HUES6 (cell line): ENCODE measurements around the gene FAM234A.

ENCODE experiments used
- H3K27ac ChIP-seq: 2 replicates; pipeline ENCODE4 v1.7.0; 2013; ENCODE audit warnings: low read depth, mild to moderate bottlenecking, low read length, inconsistent platforms
- H3K27me3 ChIP-seq: 2 replicates; pipeline ENCODE4 v1.6.1; 2013; ENCODE audit warnings: low read length; ENCODE audit not compliant: control insufficient read depth, insufficient read depth
- H3K36me3 ChIP-seq: 2 replicates; pipeline ENCODE4 v1.6.1; 2013; ENCODE audit warnings: low read length; ENCODE audit not compliant: control insufficient read depth, insufficient read depth
- H3K4me1 ChIP-seq: 2 replicates; pipeline ENCODE4 v1.6.1; 2013; ENCODE audit warnings: low read length; ENCODE audit not compliant: control insufficient read depth, insufficient read depth
- H3K4me3 ChIP-seq: 2 replicates; pipeline ENCODE4 v1.5.1; 2013; ENCODE audit warnings: low read depth, low read length
- H3K9ac ChIP-seq: one replicate; pipeline ENCODE4 v1.6.1; 2013; ENCODE audit warnings: mild to moderate bottlenecking, low read length
- H3K9me3 ChIP-seq: 2 replicates; pipeline ENCODE4 v1.6.1; 2013; ENCODE audit warnings: low read depth, low read length; ENCODE audit not compliant: control insufficient read depth, insufficient read depth

Gene FAM234A

GRCh38 chr16:290681-291405 is 56.2 kb downstream of the FAM234A start:
- Histone ChIP-seq H3K27ac (no peak overlapping the region), H3K9ac (no peak overlapping the region), H3K4me1 (no peaks in the 10 kb centered on the region), H3K36me3 (peaks cover 72% of the 10 kb centered on the region), H3K27me3 (no peaks in the 10 kb centered on the region), H3K9me3 (no peaks in the 10 kb centered on the region), H3K4me3 (no peak overlapping the region)

GRCh38 chr16:291539-291938 is 56.9 kb downstream of the FAM234A start:
- Histone ChIP-seq H3K36me3 (peaks cover 74% of the 10 kb centered on the region), H3K4me3 (no peak overlapping the region), H3K4me1 (no peaks in the 10 kb centered on the region), H3K27me3 (no peaks in the 10 kb centered on the region), H3K27ac (no peak overlapping the region), H3K9ac (no peak overlapping the region), H3K9me3 (no peaks in the 10 kb centered on the region)

- H3K36me3 ChIP-seq: peaks cover 76% of the 10 kb centered on the region
- no peaks in the 10 kb centered on the region for H3K4me1 ChIP-seq
- no peak overlapping the region for H3K4me3 ChIP-seq
These were observed 58.6 kb downstream of the FAM234A start for GRCh38 chr16:293043-293775.

DNA sequence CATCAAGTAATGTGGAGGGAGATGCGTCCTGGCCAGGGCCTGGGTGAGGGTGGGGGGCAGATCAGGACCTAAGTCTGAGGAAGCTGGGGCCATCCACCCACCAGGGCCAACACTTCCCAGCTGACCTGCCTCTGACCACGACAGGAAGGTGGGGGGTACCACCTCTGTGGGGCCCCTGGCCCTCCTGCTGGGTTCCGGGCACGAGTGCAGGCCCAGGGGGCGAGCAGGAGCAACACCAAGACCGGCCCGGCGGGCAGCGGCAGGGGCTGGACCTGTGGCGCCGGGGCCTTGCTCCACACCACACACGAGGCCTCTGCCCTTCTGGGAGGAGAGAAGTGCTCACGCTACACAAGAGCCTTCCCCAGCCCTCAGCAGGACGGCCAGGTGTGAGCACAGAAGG is 61.7 kb downstream of the FAM234A start:
- Histone ChIP-seq H3K36me3 (peaks cover 49% of the 10 kb centered on the region), H3K4me1 (no peaks in the 10 kb centered on the region), H3K4me3 (no peak overlapping the region), H3K27me3 (no peaks in the 10 kb centered on the region), H3K9me3 (no peaks in the 10 kb centered on the region), H3K9ac (no peak overlapping the region), H3K27ac (no peak overlapping the region)

More at GRCh38 chr16:293043-293775, 58.6 kb downstream of the FAM234A start:
- Histone ChIP-seq H3K27ac (no peak overlapping the region), H3K27me3 (no peaks in the 10 kb centered on the region), H3K9ac (no peak overlapping the region), H3K9me3 (no peaks in the 10 kb centered on the region)

- no peaks in the 10 kb centered on the region for H3K4me1 ChIP-seq
- H3K36me3 ChIP-seq: peaks cover 46% of the 10 kb centered on the region
- H3K9me3 ChIP-seq: no peaks in the 10 kb centered on the region
- no peak overlapping the region for H3K4me3 ChIP-seq
- no peak overlapping the region for H3K9ac ChIP-seq
- H3K27ac ChIP-seq: no peak overlapping the region
- H3K27me3 ChIP-seq: no peaks in the 10 kb centered on the region
These were observed 62.3 kb downstream of the FAM234A start for GRCh38 chr16:296806-297510.

DNA sequence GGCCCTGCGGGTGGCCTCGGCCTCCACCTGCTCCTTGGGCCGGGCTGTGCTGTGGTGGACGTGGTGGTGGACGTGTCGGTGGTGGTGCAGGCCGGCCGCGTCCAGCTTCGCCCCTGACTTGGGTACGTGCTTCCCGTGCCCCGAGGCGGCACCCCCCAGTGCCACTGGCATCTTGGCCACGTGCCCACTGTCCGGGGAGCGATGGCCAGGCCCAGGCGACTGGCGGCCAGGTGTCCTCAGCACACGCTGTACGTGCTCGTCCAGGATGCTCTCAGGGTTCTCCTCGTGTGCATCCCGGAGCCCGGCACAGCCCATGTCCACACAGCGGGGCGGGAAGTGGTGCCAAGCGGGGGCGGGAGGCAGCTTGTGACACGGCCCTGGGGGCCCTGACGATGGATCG is 63.2 kb downstream of the FAM234A start:
- Histone ChIP-seq H3K9me3 (no peaks in the 10 kb centered on the region), H3K36me3 (peaks cover 47% of the 10 kb centered on the region), H3K4me3 (no peak overlapping the region), H3K4me1 (no peaks in the 10 kb centered on the region), H3K27me3 (no peaks in the 10 kb centered on the region), H3K9ac (no peak overlapping the region), H3K27ac (no peak overlapping the region)

DNA sequence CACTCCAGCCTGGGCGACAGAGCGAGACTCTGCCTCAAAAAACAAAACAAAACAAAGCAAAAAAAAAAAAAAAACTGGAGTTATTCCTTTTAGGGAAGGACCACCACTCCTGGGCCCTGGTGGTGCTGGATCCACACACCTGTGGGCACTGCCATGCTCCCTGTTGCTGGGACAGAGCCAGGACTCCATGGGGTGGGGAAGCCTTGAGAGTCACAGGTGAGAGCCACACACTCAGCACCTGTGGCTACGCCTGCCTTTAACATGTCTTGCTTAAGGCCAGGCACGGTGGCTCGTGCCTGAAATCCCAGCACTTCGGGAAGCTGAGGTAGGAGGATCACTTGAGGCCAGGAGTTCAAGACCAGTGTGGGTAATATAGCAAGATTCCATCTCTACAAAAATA is 66.6 kb downstream of the FAM234A start:
- Histone ChIP-seq H3K9me3 (no peaks in the 10 kb centered on the region), H3K9ac (no peak overlapping the region), H3K36me3 (peaks cover 54% of the 10 kb centered on the region), H3K27ac (no peak overlapping the region), H3K4me1 (no peaks in the 10 kb centered on the region), H3K27me3 (no peaks in the 10 kb centered on the region), H3K4me3 (no peak overlapping the region)

DNA sequence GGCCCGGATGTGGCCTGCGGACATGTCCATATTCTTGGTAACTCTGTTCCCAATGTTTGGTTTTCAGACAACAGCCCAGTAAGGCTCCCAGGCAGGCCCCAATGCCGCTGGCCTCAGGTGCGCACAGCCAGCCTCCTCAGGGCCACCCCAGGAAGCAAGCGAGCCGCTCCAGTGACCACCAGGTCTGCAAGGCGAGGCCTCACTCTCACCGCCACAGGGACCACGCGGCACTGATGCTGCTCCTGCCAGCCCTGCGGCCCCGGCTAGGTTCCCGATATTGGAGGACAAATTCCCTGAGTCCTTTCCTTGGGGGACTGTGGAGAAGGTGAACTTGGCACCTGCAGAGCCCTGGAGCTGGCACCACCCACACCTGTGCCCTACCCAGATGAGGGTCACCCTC is 67.3 kb downstream of the FAM234A start:
- Histone ChIP-seq H3K9me3 (no peaks in the 10 kb centered on the region), H3K27me3 (no peaks in the 10 kb centered on the region), H3K27ac (no peak overlapping the region), H3K4me1 (no peaks in the 10 kb centered on the region), H3K9ac (no peak overlapping the region), H3K36me3 (peaks cover 54% of the 10 kb centered on the region), H3K4me3 (no peak overlapping the region)

DNA sequence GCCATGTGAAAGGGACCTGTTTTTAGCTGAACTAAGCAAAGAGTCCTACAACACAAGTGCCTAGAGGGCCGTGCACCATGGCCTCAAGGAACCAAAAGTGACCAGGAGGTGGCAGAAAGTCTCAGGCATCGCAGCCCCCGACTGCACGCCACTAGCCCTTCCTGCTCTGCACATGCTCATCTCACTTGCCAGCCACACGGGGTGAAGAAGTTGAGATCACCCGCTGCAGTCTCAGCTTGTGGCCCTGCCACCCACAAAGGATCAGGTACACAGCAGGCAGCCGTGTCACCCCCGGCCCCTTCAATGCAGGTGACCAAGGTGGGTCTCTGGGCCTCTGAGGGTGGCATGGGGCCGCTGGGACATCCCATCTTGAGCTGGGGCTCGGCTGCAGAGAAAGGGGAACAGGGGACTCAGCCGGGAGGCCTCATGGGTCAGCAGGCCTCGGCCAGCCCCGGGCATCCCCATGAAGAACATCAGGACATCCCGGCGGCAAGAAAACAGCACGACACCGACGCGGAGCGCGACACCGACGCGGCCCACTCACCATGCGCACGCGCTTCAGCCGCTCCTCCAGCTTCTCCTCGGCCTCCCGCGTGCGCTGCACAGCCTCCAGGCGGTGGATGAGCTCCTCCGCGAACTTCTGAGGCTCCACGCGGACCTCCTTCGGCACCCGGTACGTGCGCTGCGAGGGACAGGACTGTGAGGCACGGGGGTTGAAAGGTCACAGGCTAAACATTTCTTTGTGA is 69.3 kb downstream of the FAM234A start:
- Histone ChIP-seq H3K36me3 (peaks cover 59% of the 10 kb centered on the region), H3K4me1 (no peaks in the 10 kb centered on the region), H3K9me3 (no peaks in the 10 kb centered on the region), H3K4me3 (no peak overlapping the region), H3K27ac (no peak overlapping the region), H3K27me3 (no peaks in the 10 kb centered on the region), H3K9ac (no peak overlapping the region)

- Histone ChIP-seq H3K4me1 (no peaks in the 10 kb centered on the region), H3K27ac (no peak overlapping the region), H3K4me3 (no peak overlapping the region), H3K27me3 (no peaks in the 10 kb centered on the region), H3K36me3 (peaks cover 68% of the 10 kb centered on the region), H3K9me3 (no peaks in the 10 kb centered on the region), H3K9ac (no peak overlapping the region)
These were observed 71.5 kb downstream of the FAM234A start for GRCh38 chr16:305916-306626.
